Activated CD8-positive, alpha-beta T cell treated with anti-CD3 and anti-CD28 coated beads for 36 hours (primary cell): ENCODE results near the gene CEP128. TPM values are rescaled to one million over a fixed set of nuclear protein-coding genes. Genes with fewer than 3 reads are reported as not detected.
A peak's percentile ranks its signal among the peaks of the same experiment; 100 is the strongest.

Experiments
- ATAC-seq: fragments of 200-7000 bp; cut with Tn5 transposase; one replicate; pipeline ENCODE4 v1.10.0; 2021; ENCODE audit warnings: mild to moderate bottlenecking, moderate library complexity
- CTCF ChIA-PET: fragments of 350-600 bp; sonication (Branson Sonifier 250); formaldehyde crosslinking; loops from one replicate; lab custom pipeline; 2021; ENCODE audit warnings: antibody characterized with exemption; lab: Charles Lee
- POLR2A ChIA-PET: fragments of 350-600 bp; sonication (Branson Sonifier 250); formaldehyde crosslinking; loops from one replicate; lab custom pipeline; 2021; ENCODE audit warnings: antibody characterized with exemption; lab: Charles Lee
- DNase-seq: peaks from one replicate; pipeline ENCODE4 v3.0.0-alpha.2; 2020
- H3K27ac Mint-ChIP-seq: one replicate; pipeline ENCODE4 v1.8.0; 2021; ENCODE audit warnings: mild to moderate bottlenecking, mixed read lengths
- H3K27me3 Mint-ChIP-seq: one replicate; pipeline ENCODE4 v1.8.0; 2021; ENCODE audit warnings: mixed read lengths
- H3K36me3 Mint-ChIP-seq: one replicate; pipeline ENCODE4 v1.8.0; 2021; ENCODE audit warnings: low read depth, mixed read lengths
- H3K4me1 Mint-ChIP-seq: one replicate; pipeline ENCODE4 v1.8.0; 2021; ENCODE audit warnings: low read depth, mixed read lengths
- H3K4me3 Mint-ChIP-seq: one replicate; pipeline ENCODE4 v1.8.0; 2021; ENCODE audit warnings: mild to moderate bottlenecking, moderate library complexity, mixed read lengths
- H3K9me3 Mint-ChIP-seq: one replicate; pipeline ENCODE4 v1.8.0; 2021; ENCODE audit warnings: mixed read lengths
- intact Hi-C: fragments of 100-400 bp; cut with micrococcal nuclease; formaldehyde crosslinking; loops from one replicate; pipeline ENCODE4 v1.10.0; 2022
- total RNA-seq, 2 experiments: library from RNA; stranded (reverse); gene quantifications; one replicate each; pipeline ENCODE4 v1.2.3, GENCODE V29; 2021
- TF ChIP-seq, protein P1 (sequence below): fragments of 200-600 bp; IDR thresholded peaks from one replicate; pipeline ENCODE4 v1.8.0; 2022; ENCODE audit warnings: antibody characterized with exemption, mild to moderate bottlenecking

Gene CEP128
- total RNA-seq, 2 experiments from 2014 or later: 21.6 to 22.5 TPM

DNA sequence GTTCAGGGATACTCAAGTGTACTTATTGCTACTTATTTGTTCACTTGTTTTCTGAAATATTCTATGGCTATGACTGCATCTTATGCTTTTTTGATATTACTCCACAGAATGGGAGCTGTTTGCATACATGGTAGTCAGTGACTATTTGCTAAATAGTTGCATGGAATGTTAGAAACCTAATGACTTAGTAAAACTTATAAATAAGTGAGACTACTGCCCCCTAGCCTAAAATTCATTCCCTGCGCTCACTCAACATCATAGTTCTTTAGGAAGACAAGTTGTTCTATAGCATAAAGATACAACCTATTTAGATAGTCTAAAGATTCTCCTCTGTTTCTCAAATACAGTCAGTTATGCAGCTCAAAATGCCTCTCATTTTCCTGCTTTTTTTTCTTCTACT lies 305.5 kb downstream of the CEP128 start:
- CTCF ChIA-PET: no interaction called here
- intact Hi-C loops: no loop called here

DNA sequence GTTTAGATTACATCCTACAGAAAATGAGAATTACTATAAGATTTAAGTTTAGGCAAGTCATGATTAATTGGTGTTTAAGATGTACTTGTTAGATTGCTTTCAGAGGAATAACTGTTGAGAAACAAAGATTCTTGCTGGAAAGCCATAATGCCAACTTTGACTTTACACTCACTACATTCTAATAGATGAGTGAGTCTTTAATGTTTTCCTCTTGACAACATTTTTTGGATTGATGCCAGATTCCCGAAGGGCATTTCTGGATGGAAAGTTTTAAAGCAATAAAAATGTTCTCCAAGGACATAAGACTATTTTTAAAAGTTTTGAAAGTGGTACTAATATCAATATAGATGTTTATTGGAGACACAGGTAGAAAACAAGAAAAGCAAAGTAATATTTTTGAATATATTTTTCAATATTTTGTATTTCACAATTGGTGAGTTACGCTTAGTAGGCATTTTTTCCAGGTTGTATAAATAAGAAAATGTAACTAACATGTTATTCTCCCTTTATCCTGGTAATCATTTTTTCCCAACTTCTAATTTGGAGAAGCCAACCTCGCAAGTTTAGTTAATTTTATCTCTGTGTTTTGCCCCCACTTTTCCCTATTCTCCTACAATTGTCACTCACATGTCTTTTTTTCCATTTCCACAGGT lies 307.3 kb downstream of the CEP128 start:
- ATAC-seq (no peak), DNase-seq (no peak)
- no peaks in the 10 kb centered on the region for H3K36me3 Mint-ChIP-seq
- TF ChIP-seq, protein P1, sequence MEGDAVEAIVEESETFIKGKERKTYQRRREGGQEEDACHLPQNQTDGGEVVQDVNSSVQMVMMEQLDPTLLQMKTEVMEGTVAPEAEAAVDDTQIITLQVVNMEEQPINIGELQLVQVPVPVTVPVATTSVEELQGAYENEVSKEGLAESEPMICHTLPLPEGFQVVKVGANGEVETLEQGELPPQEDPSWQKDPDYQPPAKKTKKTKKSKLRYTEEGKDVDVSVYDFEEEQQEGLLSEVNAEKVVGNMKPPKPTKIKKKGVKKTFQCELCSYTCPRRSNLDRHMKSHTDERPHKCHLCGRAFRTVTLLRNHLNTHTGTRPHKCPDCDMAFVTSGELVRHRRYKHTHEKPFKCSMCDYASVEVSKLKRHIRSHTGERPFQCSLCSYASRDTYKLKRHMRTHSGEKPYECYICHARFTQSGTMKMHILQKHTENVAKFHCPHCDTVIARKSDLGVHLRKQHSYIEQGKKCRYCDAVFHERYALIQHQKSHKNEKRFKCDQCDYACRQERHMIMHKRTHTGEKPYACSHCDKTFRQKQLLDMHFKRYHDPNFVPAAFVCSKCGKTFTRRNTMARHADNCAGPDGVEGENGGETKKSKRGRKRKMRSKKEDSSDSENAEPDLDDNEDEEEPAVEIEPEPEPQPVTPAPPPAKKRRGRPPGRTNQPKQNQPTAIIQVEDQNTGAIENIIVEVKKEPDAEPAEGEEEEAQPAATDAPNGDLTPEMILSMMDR: no peak
- H3K9me3 Mint-ChIP-seq: no peaks in the 10 kb centered on the region
- H3K27ac Mint-ChIP-seq: no peak overlapping the region
- intact Hi-C loops: no loop called here
- peaks cover 1% of the 10 kb centered on the region for H3K4me1 Mint-ChIP-seq
- POLR2A ChIA-PET: no interaction called here
- no peak overlapping the region for H3K4me3 Mint-ChIP-seq
- CTCF ChIA-PET: no interaction called here
- H3K27me3 Mint-ChIP-seq: no peaks in the 10 kb centered on the region

More for the DNA sequence above, 305.5 kb downstream of the CEP128 start:
- H3K27ac Mint-ChIP-seq: no peak overlapping the region
- H3K4me3 Mint-ChIP-seq: no peak overlapping the region
- peak; percentile 5 for DNase-seq
- H3K9me3 Mint-ChIP-seq: no peaks in the 10 kb centered on the region
- H3K4me1 Mint-ChIP-seq: peaks cover 1% of the 10 kb centered on the region
- H3K36me3 Mint-ChIP-seq: no peaks in the 10 kb centered on the region
- H3K27me3 Mint-ChIP-seq: no peaks in the 10 kb centered on the region
- TF ChIP-seq, protein P1: no peak
- no peak for ATAC-seq
- POLR2A ChIA-PET: no interaction called here

DNA sequence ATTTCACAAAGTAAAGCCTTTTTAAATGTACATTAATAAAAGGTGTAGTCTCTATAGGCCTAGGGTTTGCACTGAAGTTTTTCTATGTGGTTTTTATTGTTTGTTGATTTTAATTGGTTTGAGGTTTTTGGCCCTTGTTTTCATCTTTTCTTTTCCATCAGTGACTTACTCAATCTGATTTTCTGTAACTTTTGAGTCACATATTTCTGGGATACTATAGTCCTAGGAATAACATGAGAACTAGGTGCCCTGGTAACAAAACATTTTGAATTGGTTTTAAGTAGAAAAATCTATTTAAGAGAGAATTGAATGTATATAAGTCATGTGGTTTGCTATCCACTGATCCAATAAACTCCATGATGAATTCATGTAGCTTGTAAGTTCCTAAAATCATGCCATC lies 311.9 kb downstream of the CEP128 start:
- no peak overlapping the region for H3K4me3 Mint-ChIP-seq
- DNase-seq (no peak), ATAC-seq (no peak)
- H3K4me1 Mint-ChIP-seq: no peaks in the 10 kb centered on the region
- intact Hi-C loops: no loop called here
- no peak overlapping the region for H3K27ac Mint-ChIP-seq
- ChIA-PET CTCF (no interaction called here), POLR2A (no interaction called here)
- peaks cover 1% of the 10 kb centered on the region for H3K9me3 Mint-ChIP-seq
- H3K36me3 Mint-ChIP-seq: peaks cover 1% of the 10 kb centered on the region
- H3K27me3 Mint-ChIP-seq: no peaks in the 10 kb centered on the region
- TF ChIP-seq, protein P1: no peak

DNA sequence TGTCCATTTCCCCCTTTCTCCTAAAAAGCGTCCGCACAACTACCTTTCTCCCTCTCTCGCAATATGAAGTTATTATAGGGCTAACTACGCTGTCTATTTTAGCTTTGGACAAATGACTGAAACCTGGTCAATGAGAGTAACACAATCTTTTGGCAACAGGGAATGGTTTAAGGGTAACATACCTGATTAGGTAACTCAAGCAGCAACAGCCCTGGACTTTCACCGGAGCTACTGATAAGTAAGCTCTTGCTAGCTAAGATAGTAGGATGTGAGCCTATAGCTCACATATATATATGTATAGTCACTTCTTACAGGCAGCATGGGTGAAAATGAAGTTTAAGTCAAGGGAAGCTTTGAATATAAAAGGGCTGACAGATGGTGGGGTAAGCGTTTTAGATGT lies 313.0 kb downstream of the CEP128 start:
- ATAC-seq (no peak), DNase-seq (no peak)
- POLR2A ChIA-PET: no interaction called here
- no peak overlapping the region for H3K4me3 Mint-ChIP-seq
- H3K27ac Mint-ChIP-seq: no peak overlapping the region
- TF ChIP-seq, protein P1: no peak
- CTCF ChIA-PET: no interaction called here
- intact Hi-C loops: no loop called here
- no peaks in the 10 kb centered on the region for H3K27me3 Mint-ChIP-seq
- no peaks in the 10 kb centered on the region for H3K4me1 Mint-ChIP-seq
- H3K36me3 Mint-ChIP-seq: peaks cover 1% of the 10 kb centered on the region
- peaks cover 5% of the 10 kb centered on the region for H3K9me3 Mint-ChIP-seq

DNA sequence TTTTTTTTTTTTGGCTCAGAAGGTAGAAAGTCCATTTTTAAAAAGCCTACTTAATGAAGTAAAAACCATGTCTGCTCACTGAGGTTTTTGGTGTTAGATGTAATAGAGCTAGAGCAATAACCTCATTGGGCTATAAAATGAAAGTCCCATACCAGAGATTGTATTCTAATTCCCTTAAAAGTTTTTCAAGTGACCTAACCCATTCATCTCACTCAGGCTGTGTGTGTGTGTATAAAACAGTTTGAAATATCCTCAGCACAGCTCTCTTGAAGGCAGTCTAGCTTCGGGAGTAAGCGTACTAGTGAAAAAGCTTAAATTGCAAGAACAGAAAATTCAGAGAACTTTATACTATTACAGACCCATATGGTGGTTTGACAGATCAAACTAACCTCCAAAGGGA lies 313.8 kb downstream of the CEP128 start:
- H3K4me3 Mint-ChIP-seq: no peak overlapping the region
- H3K27me3 Mint-ChIP-seq: no peaks in the 10 kb centered on the region
- ATAC-seq: no peak
- H3K27ac Mint-ChIP-seq: no peak overlapping the region
- ChIA-PET POLR2A (no interaction called here), CTCF (interaction anchor here (0.6 kb wide), 1 partner anchor 362 kb away, joined by 3 read pairs; no protein-coding TSS in a partner anchor)
- intact Hi-C loops: no loop called here
- peaks cover 1% of the 10 kb centered on the region for H3K36me3 Mint-ChIP-seq
- H3K4me1 Mint-ChIP-seq: no peaks in the 10 kb centered on the region
- TF ChIP-seq, protein P1: no peak
- DNase-seq: no peak
- peaks cover 5% of the 10 kb centered on the region for H3K9me3 Mint-ChIP-seq
